ENCODE measurements around the gene GPR55.

DNA sequence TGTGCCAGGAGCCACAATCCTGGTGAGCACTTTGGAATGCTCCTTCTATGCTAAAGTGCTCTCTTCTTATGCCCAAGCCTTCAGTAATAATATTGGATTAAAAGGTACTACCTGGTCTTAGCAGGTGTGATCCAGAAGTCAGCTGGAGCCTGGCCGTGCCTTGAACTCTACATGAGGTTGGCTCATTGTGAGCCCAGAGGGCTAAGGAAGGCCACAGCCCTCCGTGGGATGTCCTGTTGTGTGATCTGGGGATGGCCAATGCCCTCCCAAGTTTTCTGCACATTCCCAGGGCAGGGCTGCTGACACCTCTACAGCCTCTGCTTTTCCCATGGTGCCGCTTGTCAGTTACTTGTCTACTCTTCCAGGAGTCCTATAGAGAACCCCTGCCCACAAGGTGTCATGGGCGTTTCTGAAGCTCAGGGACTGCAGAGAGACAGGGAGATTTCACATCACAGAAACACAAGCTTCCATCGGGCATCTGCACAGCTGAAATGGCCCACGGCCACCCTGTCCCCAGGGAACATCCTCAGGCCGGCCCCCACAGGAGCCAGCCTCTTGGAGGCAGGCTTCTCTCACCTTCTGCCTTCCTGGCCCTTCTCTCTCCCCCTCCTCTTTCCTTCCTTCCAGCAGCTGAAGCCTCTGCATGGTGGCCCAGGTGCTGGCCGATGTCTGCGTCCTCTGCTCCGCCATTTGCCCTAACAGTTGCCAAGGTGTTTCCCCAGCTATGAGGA, 27.3 kb upstream of the GPR55 start:
- TF ChIP-seq, protein P1, sequence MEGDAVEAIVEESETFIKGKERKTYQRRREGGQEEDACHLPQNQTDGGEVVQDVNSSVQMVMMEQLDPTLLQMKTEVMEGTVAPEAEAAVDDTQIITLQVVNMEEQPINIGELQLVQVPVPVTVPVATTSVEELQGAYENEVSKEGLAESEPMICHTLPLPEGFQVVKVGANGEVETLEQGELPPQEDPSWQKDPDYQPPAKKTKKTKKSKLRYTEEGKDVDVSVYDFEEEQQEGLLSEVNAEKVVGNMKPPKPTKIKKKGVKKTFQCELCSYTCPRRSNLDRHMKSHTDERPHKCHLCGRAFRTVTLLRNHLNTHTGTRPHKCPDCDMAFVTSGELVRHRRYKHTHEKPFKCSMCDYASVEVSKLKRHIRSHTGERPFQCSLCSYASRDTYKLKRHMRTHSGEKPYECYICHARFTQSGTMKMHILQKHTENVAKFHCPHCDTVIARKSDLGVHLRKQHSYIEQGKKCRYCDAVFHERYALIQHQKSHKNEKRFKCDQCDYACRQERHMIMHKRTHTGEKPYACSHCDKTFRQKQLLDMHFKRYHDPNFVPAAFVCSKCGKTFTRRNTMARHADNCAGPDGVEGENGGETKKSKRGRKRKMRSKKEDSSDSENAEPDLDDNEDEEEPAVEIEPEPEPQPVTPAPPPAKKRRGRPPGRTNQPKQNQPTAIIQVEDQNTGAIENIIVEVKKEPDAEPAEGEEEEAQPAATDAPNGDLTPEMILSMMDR (IDR thresholded peaks at IDR 0.05), result no peak
- no peak for TF ChIP-seq ZFX (IDR thresholded peaks at IDR 0.05; ENCODE audit: borderline replicate concordance)

All from 22Rv1 (cell line).